Stimulated activated CD4-positive, alpha-beta T cell treated with anti-CD3 and anti-CD28 coated beads, TNF-alpha, amount 100 ng/mL, for 1 hour (primary cell): ENCODE results near the gene PRDM16.
"Not testable (repeated sequence)": the region's sequence is repeated elsewhere in the genome, so short reads cannot be mapped to it uniquely, and the experiment has no call there.

Experiments
- DNase-seq, 3 donors: peaks; one replicate each; pipeline ENCODE4 v3.0.0-alpha.2; 2020; ENCODE audit warnings: low read depth in 3 of 3, low spot score in 1 of 3

Gene PRDM16

DNA sequence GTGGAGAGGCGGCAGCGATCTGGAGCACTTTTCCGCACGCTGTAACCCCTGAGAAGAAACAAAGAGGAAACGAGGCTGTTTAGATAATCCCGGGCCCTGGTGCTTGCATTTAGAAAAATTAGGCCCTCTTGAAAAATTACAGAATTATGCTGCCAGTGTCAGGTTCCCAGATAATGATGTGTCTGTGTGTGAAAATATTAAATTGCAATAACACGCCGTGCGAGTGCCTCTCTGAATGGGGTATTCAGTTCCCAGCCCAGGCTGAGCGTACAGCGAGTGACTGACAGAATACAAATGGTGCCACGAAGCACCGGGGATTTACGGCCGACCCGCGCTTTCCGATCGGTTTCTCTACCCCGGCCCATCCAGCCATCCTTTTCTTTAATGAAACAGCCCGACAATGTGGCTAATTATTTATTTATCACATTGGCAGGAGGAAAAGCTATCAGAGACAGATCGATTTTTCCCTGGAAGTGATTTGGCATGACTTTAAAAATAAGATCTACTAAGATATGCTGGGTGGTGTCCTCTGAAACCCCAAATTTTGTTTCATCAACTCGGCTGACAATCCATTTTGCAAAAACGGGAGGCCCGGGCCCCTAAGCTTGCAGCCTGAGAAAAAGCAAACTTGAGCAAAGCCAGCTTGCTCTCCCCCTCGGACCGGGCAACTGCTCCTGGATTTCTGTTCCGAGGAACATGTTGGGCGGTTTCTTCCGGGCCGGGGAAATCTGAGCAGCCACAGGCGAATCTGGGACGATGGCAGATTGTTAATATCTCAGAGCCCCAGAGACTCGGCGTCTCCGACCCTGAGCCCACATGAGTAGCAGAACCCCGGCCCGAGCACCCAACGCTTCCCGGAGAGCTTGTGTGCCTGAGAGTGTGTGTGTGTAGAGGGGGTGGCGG is 11.3 kb downstream of the PRDM16 start:
- DNase-seq = no peak

DNA sequence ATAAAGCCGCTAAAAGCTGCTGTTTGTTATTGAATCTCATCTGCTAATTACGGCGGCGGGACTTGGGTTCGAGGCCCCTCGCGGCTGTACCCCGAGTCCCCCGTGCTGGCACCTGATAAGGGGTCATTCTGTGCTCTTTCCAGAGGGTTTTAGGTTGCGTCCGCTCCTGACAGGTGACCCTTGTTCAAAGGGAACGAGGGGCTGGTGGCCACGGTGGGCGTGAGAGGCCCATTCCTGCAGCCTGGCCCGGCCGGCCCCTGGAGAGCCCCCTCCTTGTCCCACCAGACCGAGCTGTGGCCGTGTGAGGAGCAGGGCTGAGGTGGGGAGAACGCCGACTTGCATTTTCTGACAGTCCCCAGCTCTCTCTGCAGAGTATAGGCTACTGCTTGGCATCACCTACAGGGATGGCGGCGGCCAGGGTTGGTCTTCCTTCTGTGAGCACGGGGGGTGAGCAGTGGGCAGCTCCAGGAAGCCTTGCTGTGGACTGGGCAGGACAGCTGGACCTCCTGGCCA is 12.2 kb downstream of the PRDM16 start:
- no peak for DNase-seq

DNA sequence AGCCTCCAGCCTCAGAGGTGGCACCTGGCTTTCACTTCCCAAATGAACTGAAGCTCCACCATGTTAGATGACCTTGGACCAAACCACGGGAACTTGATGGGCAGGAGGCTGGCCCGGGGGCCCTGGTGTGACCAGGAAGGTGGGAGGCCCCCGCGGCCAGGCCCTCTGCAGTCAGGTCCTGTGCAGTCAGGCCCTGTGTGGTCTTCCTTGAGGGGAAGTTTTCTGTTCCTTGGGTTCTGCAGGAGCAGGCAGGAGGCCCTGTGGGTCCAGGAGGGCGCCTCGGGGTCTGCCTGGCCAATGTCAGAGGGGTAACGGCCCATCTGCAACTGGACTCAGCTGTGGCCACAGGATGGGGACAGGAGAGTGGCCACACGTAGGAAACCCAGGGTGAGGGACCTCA is 13.0 kb downstream of the PRDM16 start:
- DNase-seq = no peak

DNA sequence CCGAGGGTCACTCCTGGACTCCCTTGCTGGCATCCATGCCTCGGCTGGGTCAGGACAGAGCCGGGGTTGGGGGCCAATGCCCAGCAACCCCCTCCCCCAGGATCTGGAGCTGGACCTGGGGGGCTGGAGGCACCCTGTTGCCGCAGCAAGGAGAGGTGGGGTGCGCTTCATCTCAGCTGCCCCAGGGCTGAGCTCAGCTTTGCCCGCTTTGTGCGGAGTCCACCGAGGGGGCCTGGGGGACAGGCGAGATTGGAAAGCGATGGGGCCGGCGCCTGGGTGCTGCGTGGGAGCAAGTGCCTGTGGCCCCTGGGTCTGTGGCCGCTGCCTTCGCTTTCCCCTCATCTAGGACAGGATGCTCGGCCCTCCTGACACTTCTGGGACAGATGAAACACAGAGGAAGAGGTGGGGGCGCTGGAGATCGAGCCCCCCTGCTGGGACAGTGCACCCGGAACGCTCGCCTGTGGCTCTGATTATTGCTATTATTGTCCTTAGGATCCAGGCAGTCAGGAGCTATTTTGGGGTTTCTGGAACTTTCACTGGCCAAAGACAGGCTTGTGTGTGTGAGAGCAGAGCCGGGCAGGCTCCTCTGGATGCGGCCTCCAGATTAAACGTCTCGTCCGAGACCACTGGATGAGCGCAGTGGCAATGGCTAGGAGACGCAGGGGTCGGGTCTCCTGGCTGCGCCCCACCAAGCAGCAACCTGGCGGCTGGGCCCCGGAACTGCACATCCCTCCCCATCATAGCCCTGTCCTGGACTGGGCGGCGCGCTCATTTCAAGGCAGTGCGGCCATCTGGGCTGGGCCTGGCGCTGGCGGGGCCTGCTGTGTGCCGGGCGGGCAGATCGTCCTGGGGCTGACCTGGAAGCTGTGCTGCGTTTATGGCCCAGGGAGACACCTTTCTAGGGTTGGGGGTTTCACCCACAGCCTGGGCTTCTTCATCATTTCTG is 13.8 kb downstream of the PRDM16 start:
- no peak for DNase-seq

DNA sequence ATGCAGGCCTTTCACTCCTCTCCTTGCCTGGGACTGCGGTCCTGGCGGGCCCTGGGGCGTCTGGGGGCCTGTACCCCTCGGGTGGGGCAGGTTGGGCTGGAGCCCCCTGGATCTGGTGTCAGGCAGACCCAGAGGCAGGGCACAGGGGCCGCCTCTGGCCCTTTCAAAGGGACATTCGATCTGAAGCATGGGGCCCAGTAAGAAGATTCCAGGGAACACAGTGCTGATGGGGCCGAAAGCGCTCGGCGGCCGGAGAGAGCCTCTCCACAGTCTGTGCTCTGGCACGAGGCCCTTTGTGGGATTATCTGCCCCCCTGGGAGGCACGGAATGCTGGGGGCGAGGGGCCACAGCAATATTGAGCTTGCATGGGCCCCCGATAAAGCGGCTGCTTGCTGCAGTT is 15.2 kb downstream of the PRDM16 start:
- no peak for DNase-seq

DNA sequence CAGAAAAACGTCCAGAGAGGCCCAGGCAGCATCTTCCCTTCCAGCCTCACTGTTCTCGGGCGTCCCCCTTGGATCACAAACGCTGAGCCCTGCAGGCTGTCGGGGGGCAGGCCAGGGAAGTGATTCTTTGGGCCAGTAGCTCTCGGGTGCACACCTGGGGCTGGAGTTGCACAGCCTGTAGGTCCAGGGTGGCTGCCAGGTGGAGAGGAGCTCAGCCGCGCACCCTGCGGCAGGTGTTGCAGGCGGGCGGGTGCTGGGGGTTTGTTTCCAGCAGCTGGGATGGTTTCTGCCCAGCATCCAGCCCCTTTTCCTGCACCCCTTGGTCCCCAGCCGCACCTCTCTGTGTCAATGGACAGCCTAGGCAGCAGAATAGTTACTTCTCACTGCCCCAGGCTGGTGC is 15.7 kb downstream of the PRDM16 start:
- DNase-seq = no peak

DNA sequence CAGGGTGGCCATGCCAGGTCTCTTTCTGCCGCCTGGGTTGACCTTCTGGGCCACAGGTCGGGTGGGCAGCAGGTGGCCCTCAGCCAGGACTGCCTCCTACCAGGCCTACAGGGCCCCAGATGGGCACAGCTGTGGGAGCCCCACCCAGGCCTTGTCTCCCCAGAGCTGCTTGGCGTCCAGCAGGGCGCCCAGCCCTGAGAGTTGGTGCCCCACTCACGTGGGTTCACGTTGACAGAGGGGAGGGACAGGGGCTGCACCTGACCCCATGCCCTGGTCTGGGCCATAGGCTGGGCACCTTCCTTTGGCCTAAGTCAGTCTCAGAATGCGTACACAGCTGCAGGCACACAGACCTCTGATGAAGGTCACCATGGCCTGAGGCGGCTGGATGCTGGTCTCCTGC is 16.7 kb downstream of the PRDM16 start:
- DNase-seq = no peak

DNA sequence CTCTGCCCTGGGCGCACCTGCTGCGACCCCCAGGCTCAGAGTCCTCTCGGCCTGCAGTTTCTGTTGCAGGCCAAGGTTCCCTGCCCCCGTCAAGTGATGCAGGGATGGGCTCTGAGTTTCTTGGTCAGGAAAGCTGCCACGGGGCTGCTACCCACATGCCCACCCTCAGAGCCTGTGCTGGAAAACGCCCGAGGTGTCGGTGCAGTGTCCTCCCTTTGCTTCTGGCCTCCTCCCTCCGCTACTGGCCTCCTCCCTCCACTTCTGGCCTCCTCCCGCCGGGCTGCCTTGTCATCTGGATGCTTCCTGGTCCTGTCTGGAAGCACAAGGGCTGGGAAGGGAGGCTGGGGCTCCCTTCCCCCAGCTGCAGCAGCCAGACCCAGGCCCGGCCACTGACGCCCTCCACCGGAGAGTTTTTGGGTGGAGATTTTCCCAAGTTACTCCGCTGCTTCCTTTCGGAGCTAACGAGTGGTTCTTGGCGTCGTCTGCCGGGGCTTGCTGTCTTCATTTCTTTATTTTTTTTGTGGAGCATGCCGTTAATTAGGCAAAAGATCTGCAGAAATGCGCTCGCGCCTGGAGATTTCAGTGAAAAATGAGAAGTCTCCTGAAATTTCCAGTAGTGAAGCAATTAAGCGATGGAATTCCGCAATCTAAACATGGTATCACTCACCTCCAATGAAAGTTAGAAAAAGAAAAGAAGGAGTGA is 17.4 kb downstream of the PRDM16 start:
- DNase-seq = no peak

DNA sequence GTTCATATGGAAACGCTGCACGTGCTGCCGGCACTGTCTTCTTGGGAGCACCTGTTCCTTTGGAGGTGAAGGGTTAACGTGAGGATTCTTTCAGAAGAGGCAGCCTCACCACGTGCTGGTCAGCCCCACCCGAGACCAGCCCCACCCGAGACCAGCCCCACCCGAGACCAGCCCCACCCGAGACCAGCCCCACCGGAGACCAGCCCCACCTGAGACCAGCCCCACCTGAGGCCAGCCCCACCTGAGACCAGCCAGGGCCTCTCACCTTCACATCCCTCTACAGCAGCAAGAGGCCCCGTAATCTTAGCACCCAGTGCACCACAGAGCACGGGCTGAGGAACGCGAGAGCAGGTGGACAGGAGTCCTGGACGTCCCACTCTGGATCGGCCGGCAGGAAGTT is 18.0 kb downstream of the PRDM16 start:
- DNase-seq = no peak

DNA sequence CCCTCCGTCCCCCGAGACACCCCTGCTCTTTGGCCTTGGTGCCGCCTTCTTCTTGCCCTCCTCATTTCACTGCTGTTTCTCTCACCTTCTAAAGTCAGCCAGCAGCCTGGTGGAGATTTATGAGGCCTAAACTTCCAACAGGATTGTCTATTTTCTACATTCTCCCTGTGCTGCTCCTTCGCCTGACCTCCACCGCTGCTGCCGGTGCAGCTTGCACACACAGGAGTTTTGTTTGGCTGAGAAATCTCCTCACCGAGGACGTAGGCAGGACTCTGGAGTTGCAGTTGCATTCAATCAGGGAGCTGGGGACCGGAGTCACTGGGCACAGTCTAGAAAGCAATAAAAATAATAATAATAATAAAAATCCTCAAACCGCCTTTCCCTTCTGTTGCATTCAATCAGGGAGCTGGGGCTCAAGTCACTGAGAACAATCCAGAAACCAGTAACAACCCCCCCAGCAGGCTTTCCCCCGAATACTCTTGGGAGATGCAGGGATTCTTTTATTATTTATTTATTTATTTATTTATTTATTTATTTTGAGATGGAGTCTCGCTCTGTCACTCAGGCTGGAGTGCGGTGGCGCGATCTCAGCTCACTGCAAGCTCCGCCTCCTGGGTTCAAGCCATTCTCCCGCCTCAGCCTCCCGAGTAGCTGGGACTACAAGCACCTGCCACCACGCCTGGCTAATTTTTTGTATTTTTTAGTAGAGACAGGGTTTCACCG is 19.1 kb downstream of the PRDM16 start:
- not testable (repeated sequence) for DNase-seq

DNA sequence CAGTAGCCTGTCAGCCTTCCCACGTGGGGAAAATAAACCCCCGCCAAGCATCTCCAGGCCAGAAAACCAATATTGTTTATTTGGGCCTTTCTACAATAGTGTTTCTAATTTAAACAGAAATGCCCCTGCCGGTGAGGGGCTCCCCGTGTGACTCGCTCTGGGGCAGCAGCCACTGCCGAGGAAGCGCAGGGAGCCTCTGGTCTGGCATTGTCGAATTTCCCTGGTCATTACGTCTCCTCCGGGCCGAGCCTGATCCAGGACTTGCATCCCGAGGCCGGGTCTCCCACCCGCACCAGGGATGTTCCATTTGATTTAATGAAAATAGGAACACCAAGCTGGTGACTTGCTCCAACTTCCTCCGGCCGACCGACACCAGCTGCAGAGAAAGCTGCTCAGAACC is 20.5 kb downstream of the PRDM16 start:
- no peak for DNase-seq

DNA sequence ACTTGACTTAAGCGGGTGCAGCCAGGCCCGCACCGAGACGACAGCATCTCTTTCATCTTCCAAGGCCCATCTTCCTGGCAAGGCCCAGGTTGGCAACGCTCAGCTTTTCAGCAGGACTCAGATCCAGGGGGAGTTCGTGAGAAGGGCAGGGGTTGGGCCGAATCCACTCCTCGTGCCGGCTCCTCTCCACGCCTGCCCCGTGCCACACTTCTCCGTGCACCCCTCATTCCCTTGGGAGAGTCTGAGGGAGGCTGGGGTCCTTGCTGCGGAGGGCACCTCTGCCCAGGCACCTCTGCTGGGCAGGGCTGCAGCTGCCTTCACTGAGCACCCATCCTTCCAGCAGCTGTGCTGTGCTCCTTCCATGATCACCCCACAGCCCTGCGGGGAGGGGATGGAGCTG is 22.3 kb downstream of the PRDM16 start:
- no peak for DNase-seq

DNA sequence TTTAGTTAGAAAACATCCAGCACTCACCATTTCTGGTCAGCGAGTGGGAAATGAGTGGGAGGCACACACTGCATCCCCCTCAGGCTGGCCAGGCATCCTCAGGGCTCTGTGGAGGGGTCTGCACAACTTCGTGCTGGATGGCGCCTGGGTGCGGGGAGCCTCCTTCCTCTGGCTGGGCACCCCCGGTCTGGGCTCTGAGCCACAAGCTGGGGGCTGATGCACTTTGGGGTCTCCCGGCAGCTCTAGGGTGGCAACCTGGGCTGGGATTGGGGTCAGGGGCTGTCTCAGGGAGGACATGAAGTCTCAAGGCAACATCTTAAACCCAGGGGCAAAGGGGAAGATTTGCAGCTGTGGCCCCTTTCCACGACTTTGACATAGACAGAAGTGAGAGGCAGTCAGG is 23.5 kb downstream of the PRDM16 start:
- DNase-seq = no peak

DNA sequence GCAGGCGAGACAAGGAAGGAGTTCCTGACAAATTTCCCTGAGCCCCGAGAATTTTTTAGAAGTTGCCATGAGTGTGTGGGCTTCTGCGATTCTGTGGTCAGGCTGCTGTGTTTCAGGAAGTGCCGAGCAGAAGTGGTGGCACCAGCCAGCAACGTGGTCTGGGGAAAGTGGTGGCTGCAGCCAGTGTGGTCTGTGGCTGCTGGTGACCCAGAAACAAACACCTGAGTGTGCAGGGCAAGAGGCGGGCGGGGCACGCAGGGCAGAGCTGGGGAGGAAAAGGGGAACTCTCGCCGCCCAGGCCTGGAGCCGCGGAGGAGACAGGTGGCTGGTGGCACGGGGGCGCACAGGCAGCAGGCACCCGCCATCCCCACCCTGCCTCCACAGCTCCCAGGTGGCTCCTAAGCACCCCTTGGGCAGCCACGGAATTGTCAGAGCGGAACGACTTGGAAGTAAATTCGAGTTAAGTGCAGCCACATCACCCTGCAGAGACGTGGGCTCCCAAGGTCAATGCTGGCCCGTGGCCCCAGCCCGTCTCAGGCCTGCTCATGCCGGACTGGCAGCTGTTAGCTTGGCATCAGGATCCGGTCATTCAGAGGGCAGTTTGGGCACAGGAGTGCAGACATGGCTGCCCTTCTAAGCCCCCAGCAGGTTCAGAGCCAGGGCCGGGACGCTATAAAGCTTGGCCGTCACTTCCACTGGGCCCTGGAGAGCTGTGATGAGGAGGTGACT is 25.1 kb downstream of the PRDM16 start:
- no peak for DNase-seq

DNA sequence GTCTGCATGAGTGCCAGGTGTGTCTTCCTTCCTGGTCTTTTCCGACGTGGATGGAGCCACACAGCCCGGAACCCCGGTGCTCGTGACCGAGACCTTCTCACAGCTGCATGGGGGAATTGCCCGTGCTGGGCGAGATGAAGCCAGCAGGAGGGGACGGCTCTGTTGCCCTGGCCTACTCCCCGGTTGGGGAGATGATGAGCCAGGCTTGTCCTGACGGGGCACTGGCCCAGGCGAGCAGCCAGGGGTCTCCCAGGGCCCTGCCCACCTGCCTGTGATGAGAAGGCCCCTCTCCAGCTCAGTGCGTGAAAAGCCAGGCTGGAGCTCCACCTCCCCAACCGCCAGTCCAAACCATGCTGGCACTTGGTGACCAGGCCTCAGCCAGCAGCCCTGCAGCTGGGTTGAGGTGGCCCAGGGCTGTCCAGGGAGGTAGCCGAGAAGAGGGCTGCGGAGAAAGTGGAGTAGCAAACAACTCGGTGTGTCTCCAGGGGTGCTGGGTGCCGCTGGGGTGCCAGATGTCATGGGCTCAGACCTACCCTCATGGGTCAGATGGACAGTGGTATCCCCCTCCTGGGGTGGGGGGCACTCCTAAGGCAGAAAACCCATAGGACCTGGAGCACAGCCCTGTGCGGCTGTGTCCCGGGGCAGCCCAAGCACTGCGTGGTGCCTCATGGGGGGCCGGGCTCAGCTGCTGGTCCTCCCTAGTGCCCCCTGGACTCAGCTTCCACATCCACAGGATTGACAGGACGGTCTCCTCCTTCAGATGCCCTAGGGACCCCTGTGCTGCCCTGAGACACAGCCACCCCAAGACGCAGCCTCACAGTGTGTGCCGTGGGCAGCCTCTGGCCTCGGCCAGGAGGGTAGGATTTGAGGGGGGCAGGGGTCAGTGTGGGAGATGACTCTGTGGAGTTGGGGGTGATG is 26.1 kb downstream of the PRDM16 start:
- DNase-seq = no peak

DNA sequence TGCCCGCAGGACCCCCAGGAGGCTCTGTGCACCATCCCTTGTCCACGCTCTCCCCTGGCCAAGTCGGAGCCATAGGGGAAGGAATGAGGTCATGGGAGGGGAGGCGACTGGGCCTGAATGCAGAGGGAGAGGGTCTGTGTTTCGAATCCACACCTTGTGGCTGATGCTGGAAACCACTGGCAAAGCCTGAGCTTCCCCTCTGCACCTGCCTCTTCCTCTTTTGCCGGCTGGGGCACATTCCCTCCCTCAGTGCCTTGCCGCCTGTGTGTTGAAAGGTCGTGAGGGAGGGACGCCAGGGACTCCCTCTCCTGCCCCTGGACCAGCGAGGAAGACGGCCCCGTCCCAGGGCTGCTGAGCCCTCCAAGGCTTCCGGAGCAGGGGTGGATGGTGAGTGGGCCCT is 27.3 kb downstream of the PRDM16 start:
- DNase-seq = no peak

DNA sequence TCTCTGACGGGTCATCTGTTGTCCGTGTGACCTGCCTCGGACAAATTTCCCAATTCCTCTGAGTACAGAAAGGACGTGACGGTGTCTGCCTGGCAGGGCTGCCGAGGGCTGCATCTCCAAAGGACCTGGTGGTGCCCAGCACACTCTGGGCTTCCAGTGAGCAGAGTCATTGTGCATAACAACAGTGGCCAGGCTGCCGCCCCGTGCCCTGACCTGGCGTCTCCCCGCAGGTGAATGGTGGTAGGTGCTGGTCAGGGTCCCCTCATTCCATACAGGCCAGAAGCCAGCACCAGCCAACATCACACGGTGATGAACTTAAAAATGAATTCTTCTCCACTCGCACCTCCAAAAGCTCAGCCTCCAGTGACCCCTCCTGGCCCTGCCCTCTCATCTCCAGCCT is 28.2 kb downstream of the PRDM16 start:
- DNase-seq = no peak

DNA sequence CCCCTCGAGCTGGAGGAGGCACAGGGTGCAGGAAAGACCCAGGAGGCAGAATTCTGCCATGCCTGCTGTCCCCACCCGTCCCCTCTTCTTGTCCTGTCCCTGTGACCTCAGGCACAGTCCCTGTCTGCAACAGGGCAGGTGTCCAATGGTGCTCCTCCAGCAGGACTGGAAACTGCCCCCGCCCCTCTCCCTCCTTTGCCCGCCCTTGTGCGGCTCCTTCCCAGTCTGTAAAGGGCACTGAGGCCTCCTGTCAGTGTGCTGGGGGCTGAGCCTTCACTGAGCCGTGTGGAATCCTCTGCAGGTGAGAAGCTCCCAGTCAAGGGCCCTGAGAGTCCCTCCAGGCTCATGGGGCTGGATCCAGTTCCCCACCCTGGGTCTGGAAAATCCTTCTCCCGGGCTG is 28.9 kb downstream of the PRDM16 start:
- no peak for DNase-seq

DNA sequence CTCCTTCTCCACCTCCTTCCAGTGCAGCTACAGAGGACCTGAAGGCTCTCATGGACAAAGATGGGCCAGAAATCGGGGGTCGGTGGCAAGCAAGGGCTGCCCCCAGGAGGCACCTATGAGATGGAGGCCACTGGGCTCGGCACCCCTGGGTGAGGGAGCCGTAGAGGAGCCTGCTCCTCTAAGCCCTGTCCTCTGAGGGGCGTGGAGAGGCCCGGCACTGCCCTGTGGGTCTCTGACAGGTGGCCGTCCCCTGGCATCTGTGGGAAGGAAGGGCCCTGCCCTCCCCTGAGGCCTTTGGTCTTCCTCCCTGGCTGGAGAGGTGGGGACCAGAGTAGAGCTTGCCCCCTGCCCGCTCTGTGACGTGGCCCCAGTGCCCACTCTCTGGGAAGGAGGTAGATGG is 30.9 kb downstream of the PRDM16 start:
- DNase-seq = no peak
